ENCODE results near the gene YES1.

GRCh38 chr18:673317-673716 lies 138.7 kb downstream of the YES1 start:
- TF ChIP-seq CTCF (IDR thresholded peaks at IDR 0.05), result no peak
- no peak for TF ChIP-seq POLR2A (IDR thresholded peaks at IDR 0.05)

Data from Peyer's patch (tissue), 4 donors.